ENCODE data around the gene SLC17A1. TPM values are rescaled to one million over a fixed set of nuclear protein-coding genes. Genes with fewer than 3 reads are reported as not detected.

The SLC17A1 gene
- total and polyA plus RNA-seq, 2 donors (not counting 3 experiments of a cell fraction or from before 2014, with no cell fraction given), result not detected

- CTCF ChIA-PET, result no interaction called here
- DNase-seq (ENCODE audit: low read depth, low spot score) (no peak), FAIRE-seq (no peak)
- H3K4me3 ChIP-seq (replicated peaks in 1 of 3; ENCODE audit: insufficient read depth in 1 of 3, low read depth in 1 of 3, low read length in 3 of 3), result no peak overlapping the region
- no peak overlapping the region for H3K9ac ChIP-seq (replicated peaks; ENCODE audit: extremely low read depth, insufficient read depth, low read length)
- H4K20me1 ChIP-seq (replicated peaks; ENCODE audit: control insufficient read depth, extremely low read depth, insufficient read depth, low read length), result no peaks in the 10 kb centered on the region
- H3K36me3 ChIP-seq (ENCODE audit: control insufficient read depth in 2 of 2, extremely low read depth in 1 of 2, insufficient read depth in 2 of 2, low read length in 2 of 2), result no peaks in the 10 kb centered on the region
- H3K9me1 ChIP-seq (replicated peaks; ENCODE audit: control insufficient read depth, extremely low read depth, insufficient read depth, low read length), result no peaks in the 10 kb centered on the region
- no peaks in the 10 kb centered on the region for H3K9me3 ChIP-seq (replicated peaks; ENCODE audit: control insufficient read depth, insufficient read depth, low read length)
- peaks cover 0 to 2% of the 10 kb centered on the region in 2 experiments for H3K27me3 ChIP-seq (ENCODE audit: control insufficient read depth in 2 of 2, insufficient read depth in 2 of 2, low read length in 2 of 2)
- intact Hi-C loops (cut with micrococcal nuclease), result no loop called here
- no peaks in the 10 kb centered on the region for H3K79me2 ChIP-seq (ENCODE audit: control insufficient read depth, insufficient read depth, low read length)
- no TSS peak for BruUV-seq (replicated peaks)
- no peak overlapping the region for H2AFZ ChIP-seq (ENCODE audit: low read depth, low read length)
- TF ChIP-seq MAX (IDR thresholded peaks at IDR 0.05; ENCODE audit: insufficient read depth, insufficient read length), result no peak
- dilution Hi-C loops (cut with MboI; ENCODE audit: extremely low pct_ligation_motif_present, low sequenced_read_pairs), result no loop called here
- no peaks in the 10 kb centered on the region for H3K4me1 ChIP-seq (ENCODE audit: control insufficient read depth, extremely low read depth, insufficient read depth, low read length)
- H3K27ac ChIP-seq (ENCODE audit: insufficient read depth, low read depth, low read length), result no peak overlapping the region
- POLR2A ChIA-PET, result no interaction called here
- H3K4me2 ChIP-seq (ENCODE audit: insufficient read depth, low read length), result no peak overlapping the region
Observed at GRCh38 chr6:25792016-25792415, 39.8 kb downstream of the SLC17A1 start.

GRCh38 chr6:25789475-25789874, 42.4 kb downstream of the SLC17A1 start:
- DNase-seq (ENCODE audit: low read depth, low spot score), result no peak
- no peaks in the 10 kb centered on the region for H4K20me1 ChIP-seq (replicated peaks; ENCODE audit: control insufficient read depth, extremely low read depth, insufficient read depth, low read length)
- ChIA-PET CTCF (interaction anchor here (0.6 to 5.7 kb wide), 25 partner anchors 10 to 566 kb away, joined by 3 to 83 read pairs (median 4); partner anchors contain the start of gene TRIM38), POLR2A (no interaction called here)
- dilution Hi-C loops (cut with MboI; ENCODE audit: extremely low pct_ligation_motif_present, low sequenced_read_pairs) (no loop called here), intact Hi-C loops (cut with micrococcal nuclease) (loop anchor here (2.0 kb wide), 1 partner anchor 203 kb away; no protein-coding TSS in a partner anchor)
- H3K4me3 ChIP-seq (replicated peaks in 1 of 3; ENCODE audit: insufficient read depth in 1 of 3, low read depth in 1 of 3, low read length in 3 of 3), result no peak overlapping the region
- FAIRE-seq, result no peak
- no peak overlapping the region for H3K4me2 ChIP-seq (ENCODE audit: insufficient read depth, low read length)
- no peak overlapping the region for H3K9ac ChIP-seq (replicated peaks; ENCODE audit: extremely low read depth, insufficient read depth, low read length)
- no peaks in the 10 kb centered on the region for H3K9me3 ChIP-seq (replicated peaks; ENCODE audit: control insufficient read depth, insufficient read depth, low read length)
- no peak overlapping the region for H3K27ac ChIP-seq (ENCODE audit: insufficient read depth, low read depth, low read length)
- TF ChIP-seq EZH2 (IDR thresholded peaks at IDR 0.05; ENCODE audit: borderline replicate concordance, low read depth, low read length, severe bottlenecking), result no peak
- TF ChIP-seq CTCF (IDR thresholded peaks at IDR 0.05; ENCODE audit: extremely low read depth in 1 of 2, insufficient read depth in 1 of 2, low read depth in 1 of 2, low read length in 2 of 2), result no peak
- TF ChIP-seq MAX (IDR thresholded peaks at IDR 0.05; ENCODE audit: insufficient read depth, insufficient read length), result no peak
- TF ChIP-seq MYC (IDR thresholded peaks at IDR 0.05; ENCODE audit: low read depth, low read length), result no peak
- no peak for TF ChIP-seq POLR2A (IDR thresholded peaks at IDR 0.05; ENCODE audit: low read depth, low read length)
- TF ChIP-seq JUN (IDR thresholded peaks at IDR 0.05; ENCODE audit: borderline replicate concordance, insufficient read depth, insufficient read length, low read depth), result no peak
- TF ChIP-seq GATA2 (IDR thresholded peaks at IDR 0.05; ENCODE audit: insufficient read depth, insufficient read length, low read depth, low read length), result no peak
- no peak for TF ChIP-seq POLR2AphosphoS5 (IDR thresholded peaks at IDR 0.05; ENCODE audit: insufficient read depth, low read depth, low read length)
- TF ChIP-seq FOS (IDR thresholded peaks at IDR 0.05; ENCODE audit: borderline replicate concordance, insufficient read depth, low read length), result no peak
- H3K36me3 ChIP-seq (ENCODE audit: control insufficient read depth in 2 of 2, extremely low read depth in 1 of 2, insufficient read depth in 2 of 2, low read length in 2 of 2), result no peaks in the 10 kb centered on the region
- H2AFZ ChIP-seq (ENCODE audit: low read depth, low read length), result no peak overlapping the region
- peaks cover 0 to 2% of the 10 kb centered on the region in 2 experiments for H3K27me3 ChIP-seq (ENCODE audit: control insufficient read depth in 2 of 2, insufficient read depth in 2 of 2, low read length in 2 of 2)
- H3K79me2 ChIP-seq (ENCODE audit: control insufficient read depth, insufficient read depth, low read length), result no peaks in the 10 kb centered on the region
- no TSS peak for BruUV-seq (replicated peaks)
- no peaks in the 10 kb centered on the region for H3K9me1 ChIP-seq (replicated peaks; ENCODE audit: control insufficient read depth, extremely low read depth, insufficient read depth, low read length)
- H3K4me1 ChIP-seq (ENCODE audit: control insufficient read depth, extremely low read depth, insufficient read depth, low read length), result no peaks in the 10 kb centered on the region

All from endothelial cell of umbilical vein (primary cell).